GM21423 (cell line): ENCODE measurements around the gene OBSCN.

Experiments
- ATAC-seq: cut with Tn5 transposase; IDR thresholded peaks from one replicate; pipeline ENCODE4 v1.9.1; 2021; ENCODE audit warnings: mild to moderate bottlenecking, moderate library complexity; ENCODE audit not compliant: unreplicated experiment

OBSCN gene

GRCh38 chr1:228364068-228364705 is 156.3 kb downstream of the OBSCN start:
- no peak for ATAC-seq

DNA sequence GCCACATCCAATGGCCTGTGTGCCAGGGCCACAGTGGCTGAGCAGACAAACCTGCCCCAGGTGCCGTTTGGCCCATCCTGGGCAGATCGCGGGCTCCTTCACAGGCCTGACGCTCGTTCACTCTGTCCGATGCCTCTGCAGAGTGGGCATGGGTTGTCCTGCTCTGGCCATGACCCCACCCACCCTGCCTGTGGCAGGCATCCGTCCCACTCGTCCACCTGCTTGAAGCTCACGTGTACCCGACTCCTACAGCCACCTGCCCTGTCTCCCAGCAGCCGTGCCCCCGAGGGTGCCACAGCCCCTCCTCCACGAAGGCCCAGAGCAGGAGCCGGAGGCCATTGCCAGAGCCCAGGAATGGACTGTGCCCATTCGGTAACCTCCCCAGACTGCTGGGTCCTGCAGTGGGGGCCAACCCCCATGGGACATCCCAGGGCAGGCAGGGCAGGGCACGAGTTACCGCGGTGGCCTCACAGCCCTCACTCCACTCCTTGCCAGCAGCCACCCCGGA is 156.9 kb downstream of the OBSCN start:
- no peak for ATAC-seq

- no peak for ATAC-seq
Measured at GRCh38 chr1:228365271-228366061, 157.6 kb downstream of the OBSCN start.

GRCh38 chr1:228366062-228366865 is 158.4 kb downstream of the OBSCN start:
- no peak for ATAC-seq

GRCh38 chr1:228366866-228367741 is 159.3 kb downstream of the OBSCN start:
- ATAC-seq, result no peak

DNA sequence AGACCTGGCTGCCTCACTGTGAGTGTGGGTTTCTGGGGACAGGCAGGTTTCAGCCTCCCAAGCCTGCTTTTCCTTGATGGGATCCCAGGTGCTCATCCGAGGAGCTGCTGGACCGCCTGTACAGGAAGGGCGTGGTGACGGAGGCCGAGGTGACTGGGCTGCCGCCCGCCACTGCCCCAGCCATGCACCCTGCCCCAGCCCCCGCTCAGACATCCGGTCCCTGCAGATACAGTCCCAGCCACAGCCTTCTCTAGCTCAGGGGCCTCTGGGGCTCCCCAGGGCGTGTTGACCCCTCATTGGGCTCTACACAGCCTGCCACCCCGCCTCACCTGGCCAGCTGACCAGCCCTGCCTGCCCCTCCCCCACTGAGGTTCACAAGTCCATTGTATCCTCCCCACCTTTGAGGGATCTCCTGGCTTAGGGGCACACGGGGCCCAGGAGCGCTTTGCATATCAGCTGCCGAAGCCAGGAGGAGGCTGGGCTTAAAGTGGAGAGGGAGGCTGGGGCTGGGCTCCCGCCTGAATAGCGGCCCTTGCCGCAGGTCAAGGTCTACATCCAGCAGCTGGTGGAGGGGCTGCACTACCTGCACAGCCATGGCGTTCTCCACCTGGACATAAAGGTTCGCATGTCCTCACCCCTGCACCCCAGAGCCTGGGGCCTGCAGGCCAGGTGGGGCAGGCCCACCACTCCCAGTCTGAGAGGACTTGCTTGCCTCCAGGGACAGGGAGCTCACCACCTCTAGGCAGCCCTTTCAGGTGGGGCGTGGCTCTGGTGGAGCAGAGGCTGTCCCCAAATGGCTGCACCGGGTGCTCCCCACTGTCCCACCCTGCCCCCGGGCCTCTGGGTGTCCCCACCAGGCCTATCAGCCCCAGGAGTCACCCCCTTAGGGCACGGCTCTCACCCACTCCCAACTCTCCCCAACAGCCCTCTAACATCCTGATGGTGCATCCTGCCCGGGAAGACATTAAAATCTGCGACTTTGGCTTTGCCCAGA is 160.3 kb downstream of the OBSCN start:
- ATAC-seq, result no peak

DNA sequence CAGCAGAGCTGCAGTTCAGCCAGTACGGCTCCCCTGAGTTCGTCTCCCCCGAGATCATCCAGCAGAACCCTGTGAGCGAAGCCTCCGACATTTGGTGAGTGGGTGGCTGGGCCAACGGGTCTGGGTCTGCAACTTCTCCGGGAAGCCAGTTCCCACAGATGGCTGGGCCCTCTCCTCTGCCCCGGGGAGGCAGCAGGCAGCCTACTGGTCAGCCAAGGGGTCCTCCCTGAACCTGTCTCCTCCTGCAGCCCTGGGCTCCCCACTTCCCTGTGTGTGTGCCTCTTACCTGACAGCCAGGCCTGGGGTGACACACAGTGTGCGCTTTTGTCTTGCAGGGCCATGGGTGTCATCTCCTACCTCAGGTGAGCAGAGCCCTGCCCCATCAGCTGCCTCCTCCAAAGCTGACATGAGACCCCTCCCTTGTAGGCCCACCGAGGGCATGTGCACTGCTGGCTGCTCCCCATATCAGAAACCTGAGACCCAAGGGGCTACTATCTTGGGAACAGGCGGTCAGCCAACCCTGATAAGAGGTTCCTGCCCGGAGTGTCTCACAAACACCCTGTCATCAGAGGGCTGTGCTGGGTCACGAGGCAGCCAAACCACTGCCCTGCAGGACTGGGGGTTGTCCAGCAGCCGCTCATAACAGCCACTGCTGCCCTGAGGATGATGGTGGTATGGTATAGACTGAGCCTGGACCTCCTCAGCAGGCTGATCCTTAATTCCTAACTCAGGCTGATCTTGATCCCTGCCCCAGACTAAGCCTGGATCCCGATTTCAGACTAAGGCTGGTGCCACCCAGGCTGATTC is 161.2 kb downstream of the OBSCN start:
- ATAC-seq, result no peak

GRCh38 chr1:228369608-228370438 is 162.0 kb downstream of the OBSCN start:
- no peak for ATAC-seq

DNA sequence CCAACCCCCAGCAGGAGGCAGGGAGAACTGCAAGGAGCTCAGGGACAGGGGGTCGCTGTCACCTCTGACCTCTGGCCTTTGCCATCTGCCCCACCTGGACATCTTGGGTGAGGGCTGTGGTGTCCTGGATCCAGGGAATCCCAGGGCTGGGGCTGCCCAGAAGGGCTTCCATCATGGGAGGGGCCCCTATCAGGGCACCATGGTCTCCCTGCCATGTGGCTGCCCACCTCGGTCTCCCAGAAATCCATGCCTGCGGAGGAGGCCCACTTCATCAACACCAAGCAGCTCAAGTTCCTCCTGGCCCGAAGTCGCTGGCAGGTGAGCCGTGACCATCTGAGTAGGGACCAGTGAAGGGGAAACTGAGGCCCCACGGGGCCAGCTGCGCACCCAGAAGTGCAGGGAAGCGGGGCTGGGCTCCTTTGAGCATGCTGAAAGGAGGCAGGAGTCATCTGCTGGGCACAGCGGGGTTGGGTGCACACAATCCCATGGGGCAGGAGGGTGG is 162.6 kb downstream of the OBSCN start:
- no peak for ATAC-seq

DNA sequence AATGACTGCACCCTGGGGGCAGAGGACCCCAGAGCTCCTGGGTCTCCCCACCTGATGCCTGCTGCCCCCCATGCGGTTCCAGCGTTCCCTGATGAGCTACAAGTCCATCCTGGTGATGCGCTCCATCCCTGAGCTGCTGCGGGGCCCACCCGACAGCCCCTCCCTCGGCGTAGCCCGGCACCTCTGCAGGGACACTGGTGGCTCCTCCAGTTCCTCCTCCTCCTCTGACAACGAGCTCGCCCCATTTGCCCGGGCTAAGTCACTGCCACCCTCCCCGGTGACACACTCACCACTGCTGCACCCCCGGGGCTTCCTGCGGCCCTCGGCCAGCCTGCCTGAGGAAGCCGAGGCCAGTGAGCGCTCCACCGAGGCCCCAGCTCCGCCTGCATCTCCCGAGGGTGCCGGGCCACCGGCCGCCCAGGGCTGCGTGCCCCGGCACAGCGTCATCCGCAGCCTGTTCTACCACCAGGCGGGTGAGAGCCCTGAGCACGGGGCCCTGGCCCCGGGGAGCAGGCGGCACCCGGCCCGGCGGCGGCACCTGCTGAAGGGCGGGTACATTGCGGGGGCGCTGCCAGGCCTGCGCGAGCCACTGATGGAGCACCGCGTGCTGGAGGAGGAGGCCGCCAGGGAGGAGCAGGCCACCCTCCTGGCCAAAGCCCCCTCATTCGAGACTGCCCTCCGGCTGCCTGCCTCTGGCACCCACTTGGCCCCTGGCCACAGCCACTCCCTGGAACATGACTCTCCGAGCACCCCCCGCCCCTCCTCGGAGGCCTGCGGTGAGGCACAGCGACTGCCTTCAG is 163.3 kb downstream of the OBSCN start:
- no peak for ATAC-seq

- no peak for ATAC-seq
Measured at GRCh38 chr1:228371741-228372182, 163.9 kb downstream of the OBSCN start.

DNA sequence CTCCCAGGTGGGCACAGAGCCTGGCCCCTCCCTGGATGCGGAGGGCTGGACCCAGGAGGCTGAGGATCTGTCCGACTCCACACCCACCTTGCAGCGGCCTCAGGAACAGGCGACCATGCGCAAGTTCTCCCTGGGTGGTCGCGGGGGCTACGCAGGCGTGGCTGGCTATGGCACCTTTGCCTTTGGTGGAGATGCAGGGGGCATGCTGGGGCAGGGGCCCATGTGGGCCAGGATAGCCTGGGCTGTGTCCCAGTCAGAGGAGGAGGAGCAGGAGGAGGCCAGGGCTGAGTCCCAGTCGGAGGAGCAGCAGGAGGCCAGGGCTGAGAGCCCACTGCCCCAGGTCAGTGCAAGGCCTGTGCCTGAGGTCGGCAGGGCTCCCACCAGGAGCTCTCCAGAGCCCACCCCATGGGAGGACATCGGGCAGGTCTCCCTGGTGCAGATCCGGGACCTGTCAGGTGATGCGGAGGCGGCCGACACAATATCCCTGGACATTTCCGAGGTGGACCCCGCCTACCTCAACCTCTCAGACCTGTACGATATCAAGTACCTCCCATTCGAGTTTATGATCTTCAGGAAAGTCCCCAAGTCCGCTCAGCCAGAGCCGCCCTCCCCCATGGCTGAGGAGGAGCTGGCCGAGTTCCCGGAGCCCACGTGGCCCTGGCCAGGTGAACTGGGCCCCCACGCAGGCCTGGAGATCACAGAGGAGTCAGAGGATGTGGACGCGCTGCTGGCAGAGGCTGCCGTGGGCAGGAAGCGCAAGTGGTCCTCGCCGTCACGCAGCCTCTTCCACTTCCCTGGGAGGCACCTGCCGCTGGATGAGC is 164.5 kb downstream of the OBSCN start:
- ATAC-seq, result no peak

DNA sequence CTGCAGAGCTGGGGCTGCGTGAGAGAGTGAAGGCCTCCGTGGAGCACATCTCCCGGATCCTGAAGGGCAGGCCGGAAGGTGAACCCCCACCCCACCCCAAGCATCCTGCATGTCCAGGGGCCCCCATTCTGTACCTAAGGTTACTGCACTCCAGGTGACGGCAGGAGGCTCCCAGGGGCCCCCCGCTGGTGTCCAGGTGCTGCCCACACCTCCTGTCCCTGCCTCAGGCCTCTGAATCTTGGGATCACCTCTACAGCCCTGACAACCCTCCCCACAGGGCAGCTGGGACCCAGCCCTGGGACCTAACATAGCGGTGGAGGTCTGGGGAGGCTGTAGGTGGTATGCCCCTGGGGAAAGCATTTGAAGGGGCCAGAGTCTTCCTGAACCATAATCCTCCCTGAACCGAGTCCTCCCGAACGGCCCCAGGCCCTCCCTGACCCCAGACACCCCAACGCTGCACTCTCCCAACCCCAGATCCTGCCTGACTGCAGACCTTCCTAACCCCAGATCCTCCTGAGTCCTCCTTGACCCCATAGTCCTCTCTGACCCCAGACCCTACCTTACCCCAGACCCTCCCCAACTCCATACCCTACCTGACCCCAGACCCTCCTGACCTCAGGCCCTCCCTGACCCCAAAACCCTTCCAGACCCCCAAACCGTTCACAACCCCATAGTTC is 165.3 kb downstream of the OBSCN start:
- ATAC-seq, result no peak

DNA sequence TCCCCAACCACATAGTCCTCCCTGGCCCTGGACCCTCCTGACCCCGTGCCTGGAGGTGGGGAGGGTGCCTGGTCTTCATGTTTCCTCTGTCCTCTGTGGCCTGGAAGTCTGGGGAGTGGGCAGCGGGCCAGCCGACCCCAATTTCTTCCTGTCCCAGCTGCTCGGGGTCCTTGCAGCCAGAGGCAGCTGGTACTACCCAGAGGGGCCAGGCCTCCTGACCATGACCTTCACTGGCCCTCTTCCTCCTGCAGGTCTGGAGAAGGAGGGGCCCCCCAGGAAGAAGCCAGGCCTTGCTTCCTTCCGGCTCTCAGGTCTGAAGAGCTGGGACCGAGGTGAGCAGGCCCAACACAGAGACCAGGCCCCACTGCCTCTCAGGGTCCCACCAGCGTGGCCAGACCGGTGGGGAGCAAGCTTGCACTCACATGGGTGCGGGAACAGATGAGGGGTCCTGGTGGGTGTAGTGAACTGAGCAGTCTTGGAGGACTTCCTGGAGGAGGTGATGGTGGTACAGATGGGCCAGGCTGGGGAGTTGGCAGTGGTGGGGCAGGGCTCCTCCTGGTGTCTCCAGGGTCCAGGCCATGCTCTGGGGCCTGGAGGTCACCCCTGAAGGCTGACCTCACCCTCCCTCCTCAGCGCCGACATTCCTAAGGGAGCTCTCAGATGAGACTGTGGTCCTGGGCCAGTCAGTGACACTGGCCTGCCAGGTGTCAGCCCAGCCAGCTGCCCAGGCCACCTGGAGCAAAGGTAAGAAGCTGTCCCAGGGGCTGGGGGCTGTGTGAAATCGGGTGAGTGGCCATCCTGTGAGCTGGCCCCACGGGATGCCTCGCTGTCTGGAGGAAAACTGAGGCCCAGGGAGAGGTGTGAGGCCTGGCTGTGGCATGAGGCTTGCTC is 166.1 kb downstream of the OBSCN start:
- ATAC-seq, result no peak
